HG03432 (cell line): ENCODE measurements around the gene IL12RB2.
"Not testable (repeated sequence)": the region's sequence is repeated elsewhere in the genome, so short reads cannot be mapped to it uniquely, and the experiment has no call there.

Experiments used
- ATAC-seq: cut with Tn5 transposase; IDR thresholded peaks from one replicate; pipeline ENCODE4 v1.9.1; 2021; ENCODE audit warnings: mild to moderate bottlenecking, moderate library complexity; ENCODE audit not compliant: unreplicated experiment

The IL12RB2 gene

GRCh38 chr1:67393240-67393639 is 85.6 kb downstream of the IL12RB2 start:
- no peak for ATAC-seq

GRCh38 chr1:67393737-67394136 is 86.1 kb downstream of the IL12RB2 start:
- no peak for ATAC-seq

DNA sequence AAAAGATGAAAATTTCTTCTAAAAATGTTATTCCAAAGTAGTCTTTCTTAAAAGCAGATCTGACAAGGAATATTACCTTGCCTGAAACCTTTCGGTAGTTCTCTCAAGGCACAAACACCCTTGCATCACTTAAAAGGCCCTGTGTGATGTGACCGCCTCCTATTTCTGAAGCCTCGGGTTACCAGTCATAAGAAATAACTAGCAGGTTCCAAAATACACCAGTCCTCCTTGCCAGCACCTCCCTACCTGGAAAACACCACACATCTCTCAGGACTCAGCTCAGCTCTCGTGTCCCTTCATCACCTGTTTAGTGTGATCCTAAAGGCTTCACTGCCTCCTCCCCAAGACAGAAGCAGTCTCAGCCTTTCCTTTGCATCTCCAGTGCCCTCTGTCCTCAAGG is 86.9 kb downstream of the IL12RB2 start:
- ATAC-seq = no peak

DNA sequence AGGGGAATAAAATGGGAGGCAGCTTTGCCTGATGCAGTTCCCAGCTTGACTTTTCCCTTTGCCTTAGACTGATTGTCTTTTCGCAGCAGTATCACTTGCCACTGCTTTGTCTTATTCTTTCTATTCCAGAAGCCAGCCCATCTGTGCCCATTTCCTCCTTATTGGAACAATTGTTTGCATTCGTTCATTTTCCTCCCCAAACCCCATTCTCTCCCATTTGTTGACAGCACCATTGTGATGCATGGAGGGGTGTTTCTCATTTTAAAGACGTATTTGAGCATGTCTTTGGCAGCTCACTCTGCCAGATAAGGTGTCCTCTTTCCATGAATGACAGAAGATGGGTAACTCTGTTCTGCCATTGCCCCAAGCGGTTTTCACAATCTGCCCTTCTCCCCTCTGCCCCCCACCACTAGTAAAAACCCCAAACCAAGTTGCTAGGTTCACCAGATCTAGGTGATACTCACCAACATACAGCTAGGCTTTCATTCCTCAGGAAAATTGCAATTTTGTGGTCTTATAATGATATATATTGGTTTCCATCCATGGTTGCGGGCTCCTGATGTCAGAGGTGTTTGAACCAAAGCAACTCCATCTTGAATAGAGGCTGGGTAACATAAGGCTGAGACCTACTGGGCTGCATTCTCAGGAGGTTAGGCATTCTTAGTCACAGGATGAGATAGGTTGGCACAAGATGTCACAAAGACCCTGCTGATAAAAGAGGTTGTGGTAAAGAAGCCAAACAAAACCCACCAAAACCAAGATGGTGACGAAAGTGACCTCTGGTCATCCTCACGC is 91.7 kb downstream of the IL12RB2 start:
- no peak for ATAC-seq

- not testable (repeated sequence) for ATAC-seq
Observed at GRCh38 chr1:67400029-67400786, 92.5 kb downstream of the IL12RB2 start.

DNA sequence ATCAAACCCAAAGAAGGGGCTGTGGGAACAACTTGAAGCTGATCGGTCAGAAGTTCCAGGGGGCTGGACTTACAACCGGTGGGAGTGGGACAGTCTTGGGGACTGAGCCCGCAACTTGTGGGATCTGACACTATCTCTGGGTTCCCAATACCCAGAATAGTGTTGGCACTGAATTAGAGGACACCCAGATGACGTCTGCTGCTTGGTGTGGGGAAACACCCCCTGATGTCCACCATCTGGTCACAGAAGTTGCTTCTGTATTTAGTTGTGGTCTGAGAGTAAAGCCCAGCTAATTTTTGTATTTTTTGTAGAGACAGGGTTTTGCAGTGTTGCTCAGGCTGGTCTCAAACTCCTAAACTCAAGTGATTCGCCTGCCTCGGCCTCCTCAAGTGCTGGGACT is 93.8 kb downstream of the IL12RB2 start:
- no peak for ATAC-seq

GRCh38 chr1:67404212-67404620 is 96.5 kb downstream of the IL12RB2 start:
- ATAC-seq = no peak

GRCh38 chr1:67405473-67406245 is 98.0 kb downstream of the IL12RB2 start:
- no peak for ATAC-seq

- no peak for ATAC-seq
Observed at GRCh38 chr1:67407498-67407897, 99.8 kb downstream of the IL12RB2 start.

GRCh38 chr1:67408148-67408547 is 100.5 kb downstream of the IL12RB2 start:
- ATAC-seq = no peak

GRCh38 chr1:67413101-67413500 is 105.4 kb downstream of the IL12RB2 start:
- not testable (repeated sequence) for ATAC-seq

GRCh38 chr1:67414574-67414973 is 106.9 kb downstream of the IL12RB2 start:
- ATAC-seq = no peak

GRCh38 chr1:67415041-67415440 is 107.4 kb downstream of the IL12RB2 start:
- no peak for ATAC-seq

GRCh38 chr1:67417733-67418132 is 110.1 kb downstream of the IL12RB2 start:
- ATAC-seq = not testable (repeated sequence)

GRCh38 chr1:67418839-67419586 is 111.3 kb downstream of the IL12RB2 start:
- no peak for ATAC-seq

DNA sequence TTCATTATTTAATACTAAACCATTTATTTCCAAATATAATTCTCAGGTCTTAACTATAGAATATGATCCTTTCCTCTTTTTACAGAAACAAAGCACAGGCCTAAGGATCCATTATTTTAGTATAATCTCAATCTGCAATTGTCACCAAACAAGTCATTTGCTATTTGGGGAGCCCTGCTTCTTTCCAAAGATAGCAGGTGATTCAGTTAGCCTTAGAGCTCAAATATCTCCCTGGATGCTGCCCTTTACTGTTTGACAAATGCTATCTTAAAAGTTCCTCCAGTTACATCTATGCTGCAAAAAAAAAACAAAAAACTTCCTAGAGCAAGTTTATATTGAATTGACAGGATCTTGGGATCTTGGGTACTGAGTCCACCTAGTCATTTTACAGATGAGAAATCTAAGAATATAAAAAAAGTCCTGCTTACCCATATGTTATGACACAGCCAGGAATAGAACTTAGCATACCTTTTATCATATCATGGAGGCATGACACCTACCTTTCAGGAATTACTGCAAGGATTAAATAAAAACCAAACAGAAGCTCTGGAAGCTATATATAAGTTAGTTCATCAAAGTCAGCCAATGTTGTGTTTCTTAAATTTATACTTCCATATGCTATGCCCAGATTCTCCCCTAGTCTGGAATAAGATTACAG is 113.3 kb downstream of the IL12RB2 start:
- ATAC-seq = no peak

GRCh38 chr1:67427465-67427864 is 119.8 kb downstream of the IL12RB2 start:
- no peak for ATAC-seq

DNA sequence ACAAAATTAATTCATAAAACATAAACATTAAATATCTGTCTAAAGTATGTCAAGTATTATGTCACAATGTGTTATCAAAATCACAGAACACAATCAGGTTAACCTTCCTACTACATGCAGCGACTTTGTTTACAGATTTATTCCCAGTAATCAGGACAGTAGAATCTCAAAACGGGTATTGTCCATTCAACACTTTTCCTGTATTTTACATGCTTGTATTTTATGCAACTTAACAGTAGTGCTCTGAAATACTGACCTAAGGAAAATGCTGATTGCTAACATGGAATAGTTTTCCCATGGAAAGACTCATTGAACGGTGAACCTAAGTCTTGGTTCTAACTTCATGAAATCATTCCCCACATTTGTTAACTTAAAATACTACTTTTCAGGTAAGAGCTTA is 120.3 kb downstream of the IL12RB2 start:
- no peak for ATAC-seq

GRCh38 chr1:67429011-67429527 is 121.4 kb downstream of the IL12RB2 start:
- no peak for ATAC-seq
